A673 (cell line): Measurements from ENCODE around the gene ENAH.
"Not testable (repeated sequence)": the region's sequence is repeated elsewhere in the genome, so short reads cannot be mapped to it uniquely, and the experiment has no call there.

Experiments used
- EZH2 ChIP-seq: fragments of 200-600 bp; sonication (generic); IDR thresholded peaks from 2 replicates; pipeline ENCODE4 v1.6.1; 2017; ENCODE audit warnings: borderline replicate concordance, low read depth, mild to moderate bottlenecking, mixed read lengths, antibody characterized with exemption, low read length; ENCODE audit not compliant: poor library complexity, severe bottlenecking
- TF ChIP-seq, protein P1 (sequence below): fragments of 300-800, 200-600 bp; sonication (generic); conservative IDR thresholded peaks from 2 replicates; pipeline ENCODE4 v1.5.1; 2017; ENCODE audit warnings: low read depth, mild to moderate bottlenecking, antibody characterized with exemption, low read length, moderate library complexity, mixed read lengths

DNA sequence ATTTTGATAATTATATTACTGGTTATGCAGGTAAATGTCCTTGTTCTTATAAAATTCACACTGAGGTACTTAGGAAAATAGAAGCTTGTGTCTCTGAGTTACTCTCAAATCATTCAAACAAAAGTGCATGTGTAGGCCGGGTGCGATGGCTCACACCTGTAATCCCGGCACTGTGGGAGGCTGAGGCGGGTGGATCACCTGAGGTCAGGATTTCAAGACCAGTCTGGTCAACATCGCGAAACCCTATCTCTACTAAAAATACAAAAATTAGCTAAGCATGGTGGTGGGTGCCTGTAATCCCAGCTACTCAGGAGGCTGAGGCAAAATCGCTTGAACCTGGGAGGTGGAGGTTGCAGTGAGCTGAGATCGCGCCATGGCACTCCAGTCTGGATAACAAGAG, 139.3 kb downstream of the ENAH start:
- TF ChIP-seq, protein P1, sequence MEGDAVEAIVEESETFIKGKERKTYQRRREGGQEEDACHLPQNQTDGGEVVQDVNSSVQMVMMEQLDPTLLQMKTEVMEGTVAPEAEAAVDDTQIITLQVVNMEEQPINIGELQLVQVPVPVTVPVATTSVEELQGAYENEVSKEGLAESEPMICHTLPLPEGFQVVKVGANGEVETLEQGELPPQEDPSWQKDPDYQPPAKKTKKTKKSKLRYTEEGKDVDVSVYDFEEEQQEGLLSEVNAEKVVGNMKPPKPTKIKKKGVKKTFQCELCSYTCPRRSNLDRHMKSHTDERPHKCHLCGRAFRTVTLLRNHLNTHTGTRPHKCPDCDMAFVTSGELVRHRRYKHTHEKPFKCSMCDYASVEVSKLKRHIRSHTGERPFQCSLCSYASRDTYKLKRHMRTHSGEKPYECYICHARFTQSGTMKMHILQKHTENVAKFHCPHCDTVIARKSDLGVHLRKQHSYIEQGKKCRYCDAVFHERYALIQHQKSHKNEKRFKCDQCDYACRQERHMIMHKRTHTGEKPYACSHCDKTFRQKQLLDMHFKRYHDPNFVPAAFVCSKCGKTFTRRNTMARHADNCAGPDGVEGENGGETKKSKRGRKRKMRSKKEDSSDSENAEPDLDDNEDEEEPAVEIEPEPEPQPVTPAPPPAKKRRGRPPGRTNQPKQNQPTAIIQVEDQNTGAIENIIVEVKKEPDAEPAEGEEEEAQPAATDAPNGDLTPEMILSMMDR, result not testable (repeated sequence)
- not testable (repeated sequence) for TF ChIP-seq EZH2
